Measurements from ENCODE around the gene RPL4.
"Not testable (repeated sequence)": the region's sequence is repeated elsewhere in the genome, so short reads cannot be mapped to it uniquely, and the experiment has no call there.

DNA sequence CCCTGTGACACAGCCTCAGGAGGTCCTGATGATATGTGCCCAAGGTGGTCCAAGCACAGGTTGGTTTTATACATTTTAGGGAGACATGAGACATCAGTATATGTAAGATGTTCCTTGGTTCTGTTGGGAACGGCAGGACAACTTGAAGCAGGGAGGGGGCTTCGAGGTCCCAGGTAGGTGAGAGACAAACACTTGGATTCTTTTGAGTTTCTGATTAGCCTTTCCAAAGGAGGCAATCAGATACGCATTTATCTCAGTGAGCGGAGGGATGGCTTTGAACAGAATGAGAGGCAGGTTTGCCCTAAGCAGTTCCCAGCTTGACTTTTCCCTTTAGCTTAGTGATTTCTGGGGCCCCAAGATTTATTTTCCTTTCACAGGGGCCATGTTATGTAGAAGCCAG, 33.8 kb downstream of the RPL4 start:
- TF ChIP-seq, protein P1, sequence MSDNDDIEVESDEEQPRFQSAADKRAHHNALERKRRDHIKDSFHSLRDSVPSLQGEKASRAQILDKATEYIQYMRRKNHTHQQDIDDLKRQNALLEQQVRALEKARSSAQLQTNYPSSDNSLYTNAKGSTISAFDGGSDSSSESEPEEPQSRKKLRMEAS (IDR thresholded peaks at IDR 0.05), result not testable (repeated sequence)
- TF ChIP-seq, protein P2, sequence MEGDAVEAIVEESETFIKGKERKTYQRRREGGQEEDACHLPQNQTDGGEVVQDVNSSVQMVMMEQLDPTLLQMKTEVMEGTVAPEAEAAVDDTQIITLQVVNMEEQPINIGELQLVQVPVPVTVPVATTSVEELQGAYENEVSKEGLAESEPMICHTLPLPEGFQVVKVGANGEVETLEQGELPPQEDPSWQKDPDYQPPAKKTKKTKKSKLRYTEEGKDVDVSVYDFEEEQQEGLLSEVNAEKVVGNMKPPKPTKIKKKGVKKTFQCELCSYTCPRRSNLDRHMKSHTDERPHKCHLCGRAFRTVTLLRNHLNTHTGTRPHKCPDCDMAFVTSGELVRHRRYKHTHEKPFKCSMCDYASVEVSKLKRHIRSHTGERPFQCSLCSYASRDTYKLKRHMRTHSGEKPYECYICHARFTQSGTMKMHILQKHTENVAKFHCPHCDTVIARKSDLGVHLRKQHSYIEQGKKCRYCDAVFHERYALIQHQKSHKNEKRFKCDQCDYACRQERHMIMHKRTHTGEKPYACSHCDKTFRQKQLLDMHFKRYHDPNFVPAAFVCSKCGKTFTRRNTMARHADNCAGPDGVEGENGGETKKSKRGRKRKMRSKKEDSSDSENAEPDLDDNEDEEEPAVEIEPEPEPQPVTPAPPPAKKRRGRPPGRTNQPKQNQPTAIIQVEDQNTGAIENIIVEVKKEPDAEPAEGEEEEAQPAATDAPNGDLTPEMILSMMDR (IDR thresholded peaks at IDR 0.05; ENCODE audit: low read depth, low read length, missing input control), result not testable (repeated sequence)
- TF ChIP-seq GABPA (IDR thresholded peaks at IDR 0.05 in 1 of 2, conservative IDR thresholded peaks at IDR 0.05 in 1 of 2); HNF4G (IDR thresholded peaks at IDR 0.05); TAF1 (conservative IDR thresholded peaks at IDR 0.05); YY1 (IDR thresholded peaks at IDR 0.05); JUND (IDR thresholded peaks at IDR 0.05); RAD21 (IDR thresholded peaks at IDR 0.05): not testable (repeated sequence)
- TF ChIP-seq, protein P3, sequence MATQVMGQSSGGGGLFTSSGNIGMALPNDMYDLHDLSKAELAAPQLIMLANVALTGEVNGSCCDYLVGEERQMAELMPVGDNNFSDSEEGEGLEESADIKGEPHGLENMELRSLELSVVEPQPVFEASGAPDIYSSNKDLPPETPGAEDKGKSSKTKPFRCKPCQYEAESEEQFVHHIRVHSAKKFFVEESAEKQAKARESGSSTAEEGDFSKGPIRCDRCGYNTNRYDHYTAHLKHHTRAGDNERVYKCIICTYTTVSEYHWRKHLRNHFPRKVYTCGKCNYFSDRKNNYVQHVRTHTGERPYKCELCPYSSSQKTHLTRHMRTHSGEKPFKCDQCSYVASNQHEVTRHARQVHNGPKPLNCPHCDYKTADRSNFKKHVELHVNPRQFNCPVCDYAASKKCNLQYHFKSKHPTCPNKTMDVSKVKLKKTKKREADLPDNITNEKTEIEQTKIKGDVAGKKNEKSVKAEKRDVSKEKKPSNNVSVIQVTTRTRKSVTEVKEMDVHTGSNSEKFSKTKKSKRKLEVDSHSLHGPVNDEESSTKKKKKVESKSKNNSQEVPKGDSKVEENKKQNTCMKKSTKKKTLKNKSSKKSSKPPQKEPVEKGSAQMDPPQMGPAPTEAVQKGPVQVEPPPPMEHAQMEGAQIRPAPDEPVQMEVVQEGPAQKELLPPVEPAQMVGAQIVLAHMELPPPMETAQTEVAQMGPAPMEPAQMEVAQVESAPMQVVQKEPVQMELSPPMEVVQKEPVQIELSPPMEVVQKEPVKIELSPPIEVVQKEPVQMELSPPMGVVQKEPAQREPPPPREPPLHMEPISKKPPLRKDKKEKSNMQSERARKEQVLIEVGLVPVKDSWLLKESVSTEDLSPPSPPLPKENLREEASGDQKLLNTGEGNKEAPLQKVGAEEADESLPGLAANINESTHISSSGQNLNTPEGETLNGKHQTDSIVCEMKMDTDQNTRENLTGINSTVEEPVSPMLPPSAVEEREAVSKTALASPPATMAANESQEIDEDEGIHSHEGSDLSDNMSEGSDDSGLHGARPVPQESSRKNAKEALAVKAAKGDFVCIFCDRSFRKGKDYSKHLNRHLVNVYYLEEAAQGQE (IDR thresholded peaks at IDR 0.05), result not testable (repeated sequence)

All from liver (tissue), 3 donors.